Measurements from ENCODE around the gene FHIT. TPM values are rescaled to one million over a fixed set of nuclear protein-coding genes. Genes with fewer than 3 reads are reported as not detected.

FHIT gene
- total RNA-seq, 1 donor from 2014 or later, result 5.7 TPM

DNA sequence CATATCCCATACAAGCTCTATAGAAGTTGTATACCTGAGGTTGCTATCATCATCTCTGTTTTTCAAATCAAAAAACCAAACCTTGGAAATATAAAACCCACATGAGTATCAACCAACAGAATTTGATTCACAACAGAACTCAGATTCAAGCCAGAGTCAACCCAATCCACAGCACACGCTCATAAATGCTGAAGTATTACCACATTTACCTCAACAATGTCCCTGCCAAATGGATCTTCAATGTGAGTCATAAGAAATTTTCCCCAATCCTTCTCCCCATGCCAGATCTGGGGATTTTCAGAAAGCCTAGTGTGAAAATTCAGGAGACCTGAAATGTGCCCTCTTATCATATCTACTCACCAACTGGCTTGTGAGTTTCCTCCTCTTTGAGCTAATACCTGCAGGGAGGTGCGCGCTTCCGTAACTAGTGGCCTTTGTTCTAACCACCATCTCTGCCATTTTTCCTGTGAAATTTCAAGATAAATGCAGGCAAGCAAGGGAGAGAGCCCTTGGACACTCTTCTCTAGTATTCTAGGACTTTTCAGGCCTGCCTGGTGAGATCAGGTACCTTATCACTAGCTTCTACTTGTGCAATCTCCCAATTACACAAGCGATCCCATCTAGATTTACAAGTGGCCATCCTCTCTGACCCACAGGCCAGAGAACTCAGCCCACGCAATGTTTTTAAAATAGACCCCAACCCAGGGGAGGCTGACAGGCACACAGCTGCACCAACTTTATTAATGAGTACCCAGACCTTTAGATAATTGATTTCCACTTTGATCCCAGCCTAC, 1124.5 kb downstream of the FHIT start:
- H3K4me2 ChIP-seq, result no peak overlapping the region
- Mint-ChIP-seq H3K27me3 (ENCODE audit: insufficient read depth, low read depth) (peaks cover 4% of the 10 kb centered on the region), H3K36me3 (no peaks in the 10 kb centered on the region), H3K4me3 (no peak overlapping the region), H3K9me3 (no peaks in the 10 kb centered on the region), H3K27ac (no peak overlapping the region), H3K4me1 (no peaks in the 10 kb centered on the region)
- no peak for TF ChIP-seq EZH2phosphoT487 (IDR thresholded peaks at IDR 0.05)
- TF ChIP-seq, protein P1, sequence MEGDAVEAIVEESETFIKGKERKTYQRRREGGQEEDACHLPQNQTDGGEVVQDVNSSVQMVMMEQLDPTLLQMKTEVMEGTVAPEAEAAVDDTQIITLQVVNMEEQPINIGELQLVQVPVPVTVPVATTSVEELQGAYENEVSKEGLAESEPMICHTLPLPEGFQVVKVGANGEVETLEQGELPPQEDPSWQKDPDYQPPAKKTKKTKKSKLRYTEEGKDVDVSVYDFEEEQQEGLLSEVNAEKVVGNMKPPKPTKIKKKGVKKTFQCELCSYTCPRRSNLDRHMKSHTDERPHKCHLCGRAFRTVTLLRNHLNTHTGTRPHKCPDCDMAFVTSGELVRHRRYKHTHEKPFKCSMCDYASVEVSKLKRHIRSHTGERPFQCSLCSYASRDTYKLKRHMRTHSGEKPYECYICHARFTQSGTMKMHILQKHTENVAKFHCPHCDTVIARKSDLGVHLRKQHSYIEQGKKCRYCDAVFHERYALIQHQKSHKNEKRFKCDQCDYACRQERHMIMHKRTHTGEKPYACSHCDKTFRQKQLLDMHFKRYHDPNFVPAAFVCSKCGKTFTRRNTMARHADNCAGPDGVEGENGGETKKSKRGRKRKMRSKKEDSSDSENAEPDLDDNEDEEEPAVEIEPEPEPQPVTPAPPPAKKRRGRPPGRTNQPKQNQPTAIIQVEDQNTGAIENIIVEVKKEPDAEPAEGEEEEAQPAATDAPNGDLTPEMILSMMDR (IDR thresholded peaks at IDR 0.05), result no peak
- no peak for TF ChIP-seq EZH2 (IDR thresholded peaks at IDR 0.05)
- no peak overlapping the region for H3K9ac ChIP-seq
- H3K9me3 ChIP-seq (ENCODE audit: low read depth), result no peaks in the 10 kb centered on the region
- no peaks in the 10 kb centered on the region for H3K27me3 ChIP-seq
- H2AFZ ChIP-seq (replicated peaks), result no peak overlapping the region
- no peak for DNase-seq (ENCODE audit: low spot score)
- H4K20me1 ChIP-seq (ENCODE audit: low read depth), result no peaks in the 10 kb centered on the region
- no peaks in the 10 kb centered on the region for H3F3A ChIP-seq (ENCODE audit: low read depth)
- no peaks in the 10 kb centered on the region for H3K4me1 ChIP-seq
- no peaks in the 10 kb centered on the region for H3K79me2 ChIP-seq (ENCODE audit: low read depth)
- no peaks in the 10 kb centered on the region for H3K36me3 ChIP-seq
- H3K27ac ChIP-seq, result no peak overlapping the region
- H3K4me3 ChIP-seq, result no peak overlapping the region

DNA sequence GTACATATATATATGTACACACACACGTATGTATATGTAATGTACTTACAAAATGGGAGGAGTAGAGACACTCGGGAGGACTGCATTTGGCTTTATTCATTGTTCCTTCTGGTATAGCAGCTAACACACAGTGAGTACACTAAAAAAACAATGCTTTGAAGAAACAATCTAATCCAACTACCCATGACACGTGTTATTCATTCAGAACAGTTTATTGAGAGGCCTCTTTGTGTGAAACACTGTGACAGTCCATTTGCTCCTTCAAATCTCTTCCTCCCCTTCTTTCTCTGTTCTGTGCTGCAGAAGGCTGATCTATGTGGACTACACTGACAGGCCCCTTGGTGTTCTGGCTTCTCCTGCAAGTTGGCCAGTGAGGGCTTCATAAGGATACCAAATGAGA, 1125.6 kb downstream of the FHIT start:
- H3K36me3 Mint-ChIP-seq, result no peaks in the 10 kb centered on the region
- Histone ChIP-seq H3K27me3 (no peaks in the 10 kb centered on the region), H3K9ac (no peak overlapping the region), H3K36me3 (no peaks in the 10 kb centered on the region), H3K9me3 (ENCODE audit: low read depth) (no peaks in the 10 kb centered on the region), H3K4me1 (no peaks in the 10 kb centered on the region), H3K79me2 (ENCODE audit: low read depth) (no peaks in the 10 kb centered on the region), H3K4me2 (no peak overlapping the region), H3K27ac (no peak overlapping the region), H3F3A (ENCODE audit: low read depth) (no peaks in the 10 kb centered on the region), H4K20me1 (ENCODE audit: low read depth) (no peaks in the 10 kb centered on the region), H3K4me3 (no peak overlapping the region), H2AFZ (replicated peaks) (no peak overlapping the region)
- H3K4me3 Mint-ChIP-seq, result no peak overlapping the region
- no peak for DNase-seq (ENCODE audit: low spot score)
- TF ChIP-seq EZH2phosphoT487 (IDR thresholded peaks at IDR 0.05), result no peak
- TF ChIP-seq, protein P1 (IDR thresholded peaks at IDR 0.05), result no peak
- TF ChIP-seq EZH2 (IDR thresholded peaks at IDR 0.05), result no peak
- no peak overlapping the region for H3K27ac Mint-ChIP-seq
- H3K9me3 Mint-ChIP-seq, result no peaks in the 10 kb centered on the region
- peaks cover 4% of the 10 kb centered on the region for H3K27me3 Mint-ChIP-seq (ENCODE audit: insufficient read depth, low read depth)
- H3K4me1 Mint-ChIP-seq, result no peaks in the 10 kb centered on the region

DNA sequence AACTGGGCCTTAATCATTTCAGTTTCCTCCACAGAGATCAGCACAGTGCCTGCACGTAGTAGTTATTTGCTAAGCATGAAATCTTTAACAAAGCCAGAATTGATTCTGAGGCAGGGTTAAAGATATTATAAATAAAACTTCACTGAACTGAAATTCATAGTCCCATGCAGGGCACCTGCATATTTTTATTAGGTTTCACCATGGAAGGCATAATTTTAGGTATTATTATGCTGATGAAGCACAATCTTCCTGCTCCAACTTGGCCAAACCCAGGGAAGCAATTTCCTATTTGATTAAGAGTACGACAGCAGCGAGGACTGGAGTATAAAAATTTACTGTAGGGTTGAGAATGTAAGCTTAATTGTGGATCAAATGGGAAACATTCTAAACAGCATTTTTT, 1131.0 kb downstream of the FHIT start:
- H3K36me3 Mint-ChIP-seq, result no peaks in the 10 kb centered on the region

More for the DNA sequence above, 1131.0 kb downstream of the FHIT start:
- Mint-ChIP-seq H3K27me3 (ENCODE audit: insufficient read depth, low read depth) (no peaks in the 10 kb centered on the region), H3K4me3 (no peak overlapping the region), H3K27ac (no peak overlapping the region), H3K9me3 (no peaks in the 10 kb centered on the region), H3K4me1 (peaks cover 6% of the 10 kb centered on the region)
- Histone ChIP-seq H3K4me1 (no peaks in the 10 kb centered on the region), H3K9ac (no peak overlapping the region), H3K9me3 (ENCODE audit: low read depth) (no peaks in the 10 kb centered on the region), H4K20me1 (ENCODE audit: low read depth) (no peaks in the 10 kb centered on the region), H2AFZ (replicated peaks) (peak overlapping the region; percentile 44), H3K4me2 (no peak overlapping the region), H3K4me3 (no peak overlapping the region), H3F3A (ENCODE audit: low read depth) (no peaks in the 10 kb centered on the region), H3K27me3 (no peaks in the 10 kb centered on the region), H3K79me2 (ENCODE audit: low read depth) (no peaks in the 10 kb centered on the region), H3K36me3 (no peaks in the 10 kb centered on the region), H3K27ac (no peak overlapping the region)
- no peak for DNase-seq (ENCODE audit: low spot score)
- TF ChIP-seq, protein P1 (IDR thresholded peaks at IDR 0.05), result no peak
- TF ChIP-seq EZH2phosphoT487 (IDR thresholded peaks at IDR 0.05) (no peak), EZH2 (IDR thresholded peaks at IDR 0.05) (no peak)

Data from neural progenitor cell (in vitro differentiated cells).